Effector memory CD4-positive, alpha-beta T cell (primary cell): ENCODE measurements around the gene LHX3.

ENCODE experiments used
- DNase-seq, 3 donors: peaks; one replicate each; pipeline ENCODE4 v3.0.0-alpha.2; 2020
- H3K27ac ChIP-seq: 2 replicates; pipeline ENCODE4 v1.7.0; 2013; ENCODE audit warnings: mild to moderate bottlenecking, low read length, moderate library complexity; ENCODE audit not compliant: insufficient read depth, poor library complexity, severe bottlenecking
- H3K27me3 ChIP-seq: replicated peaks from 2 replicates; pipeline ENCODE4 v1.7.0; 2013; ENCODE audit warnings: mild to moderate bottlenecking, low read length; ENCODE audit not compliant: insufficient read depth, control insufficient read depth, poor library complexity, severe bottlenecking
- H3K36me3 ChIP-seq: 2 replicates; pipeline ENCODE4 v1.7.0; 2013; ENCODE audit warnings: mild to moderate bottlenecking, low read length, moderate library complexity; ENCODE audit not compliant: control insufficient read depth, insufficient read depth
- H3K4me1 ChIP-seq: 2 replicates; pipeline ENCODE4 v1.7.0; 2013; ENCODE audit warnings: low read length, mild to moderate bottlenecking; ENCODE audit not compliant: control insufficient read depth, insufficient read depth, poor library complexity, severe bottlenecking
- H3K4me3 ChIP-seq: 2 replicates; pipeline ENCODE4 v1.7.0; 2013; ENCODE audit warnings: low read length, low read depth, mild to moderate bottlenecking; ENCODE audit not compliant: insufficient read depth, poor library complexity, severe bottlenecking
- H3K9me3 ChIP-seq: 2 replicates; pipeline ENCODE4 v1.7.0; 2013; ENCODE audit warnings: mild to moderate bottlenecking, low read length, moderate library complexity; ENCODE audit not compliant: control insufficient read depth

LHX3 gene

GRCh38 chr9:136192289-136193126, 12.4 kb downstream of the LHX3 start:
- H3K4me3 ChIP-seq: no peak overlapping the region
- no peaks in the 10 kb centered on the region for H3K36me3 ChIP-seq
- no peak for DNase-seq
- H3K27me3 ChIP-seq: peaks cover 53% of the 10 kb centered on the region
- H3K9me3 ChIP-seq: no peaks in the 10 kb centered on the region
- no peaks in the 10 kb centered on the region for H3K4me1 ChIP-seq
- H3K27ac ChIP-seq: no peak overlapping the region

- DNase-seq: no peak
- Histone ChIP-seq H3K27me3 (peaks cover 48% of the 10 kb centered on the region), H3K4me3 (no peak overlapping the region), H3K27ac (no peak overlapping the region), H3K9me3 (no peaks in the 10 kb centered on the region), H3K36me3 (no peaks in the 10 kb centered on the region), H3K4me1 (no peaks in the 10 kb centered on the region)
Observed at GRCh38 chr9:136191960-136192286, 13.0 kb downstream of the LHX3 start.

- H3K9me3 ChIP-seq: no peaks in the 10 kb centered on the region
- H3K27ac ChIP-seq: no peak overlapping the region
- H3K27me3 ChIP-seq: peaks cover 42% of the 10 kb centered on the region
- H3K4me1 ChIP-seq: no peaks in the 10 kb centered on the region
- DNase-seq: no peak
- no peaks in the 10 kb centered on the region for H3K36me3 ChIP-seq
- no peak overlapping the region for H3K4me3 ChIP-seq
Observed at GRCh38 chr9:136191099-136191959, 13.6 kb downstream of the LHX3 start.

- peaks cover 36% of the 10 kb centered on the region for H3K27me3 ChIP-seq
- no peaks in the 10 kb centered on the region for H3K36me3 ChIP-seq
- DNase-seq: no peak
- H3K4me3 ChIP-seq: no peak overlapping the region
- H3K9me3 ChIP-seq: no peaks in the 10 kb centered on the region
- H3K27ac ChIP-seq: no peak overlapping the region
- H3K4me1 ChIP-seq: no peaks in the 10 kb centered on the region
Observed at GRCh38 chr9:136190656-136191055, 14.3 kb downstream of the LHX3 start.

- H3K9me3 ChIP-seq: no peaks in the 10 kb centered on the region
- no peak overlapping the region for H3K4me3 ChIP-seq
- H3K36me3 ChIP-seq: no peaks in the 10 kb centered on the region
- no peak overlapping the region for H3K27ac ChIP-seq
- no peak for DNase-seq
- no peaks in the 10 kb centered on the region for H3K4me1 ChIP-seq
- peaks cover 39% of the 10 kb centered on the region for H3K27me3 ChIP-seq
Observed at GRCh38 chr9:136190237-136190601, 14.7 kb downstream of the LHX3 start.

- Histone ChIP-seq H3K4me3 (no peak overlapping the region), H3K36me3 (no peaks in the 10 kb centered on the region), H3K27ac (no peak overlapping the region), H3K4me1 (no peaks in the 10 kb centered on the region), H3K9me3 (no peaks in the 10 kb centered on the region), H3K27me3 (peaks cover 38% of the 10 kb centered on the region)
- no peak for DNase-seq
Observed at GRCh38 chr9:136189394-136190236, 15.3 kb downstream of the LHX3 start.

- no peak for DNase-seq
- Histone ChIP-seq H3K9me3 (no peaks in the 10 kb centered on the region), H3K36me3 (no peaks in the 10 kb centered on the region), H3K27me3 (peaks cover 28% of the 10 kb centered on the region), H3K4me1 (no peaks in the 10 kb centered on the region), H3K4me3 (no peak overlapping the region), H3K27ac (no peak overlapping the region)
Observed at GRCh38 chr9:136187683-136188586, 17.0 kb downstream of the LHX3 start.

GRCh38 chr9:136187197-136187596, 17.7 kb downstream of the LHX3 start:
- Histone ChIP-seq H3K36me3 (no peaks in the 10 kb centered on the region), H3K27me3 (peaks cover 21% of the 10 kb centered on the region), H3K27ac (no peak overlapping the region), H3K4me3 (no peak overlapping the region), H3K4me1 (no peaks in the 10 kb centered on the region), H3K9me3 (no peaks in the 10 kb centered on the region)
- DNase-seq: no peak

- Histone ChIP-seq H3K27ac (no peak overlapping the region), H3K27me3 (peaks cover 13% of the 10 kb centered on the region), H3K9me3 (no peaks in the 10 kb centered on the region), H3K4me3 (no peak overlapping the region), H3K36me3 (no peaks in the 10 kb centered on the region), H3K4me1 (no peaks in the 10 kb centered on the region)
- DNase-seq: no peak
Observed at GRCh38 chr9:136186386-136186785, 18.5 kb downstream of the LHX3 start.
